WTC11 (cell line): ENCODE measurements around the gene KRTAP5-1. TPM values are rescaled to one million over a fixed set of nuclear protein-coding genes. Genes with fewer than 3 reads are reported as not detected.

Experiments used
- ATAC-seq: fragments of 200-7000 bp; cut with Tn5 transposase; 2 replicates; pipeline ENCODE4 v1.10.0; 2021; ENCODE audit warnings: mild to moderate bottlenecking, moderate library complexity
- CTCF ChIA-PET: fragments of 300-600 bp; sonication (Branson Sonifier 250); formaldehyde crosslinking; loops from one replicate; lab custom pipeline; 2021; ENCODE audit warnings: antibody characterized with exemption; lab: Charles Lee
- POLR2A ChIA-PET: fragments of 350-600 bp; sonication (Branson Sonifier 250); formaldehyde crosslinking; loops from one replicate; lab custom pipeline; 2021; ENCODE audit warnings: antibody characterized with exemption; lab: Charles Lee
- DNase-seq: peaks from one replicate; pipeline ENCODE4 v3.0.0; 2021; ENCODE audit warnings: low spot score
- H3K27ac Mint-ChIP-seq: 2 replicates; pipeline ENCODE4 v1.8.0; 2021; ENCODE audit warnings: mixed read lengths
- H3K27me3 Mint-ChIP-seq: 2 replicates; pipeline ENCODE4 v1.8.0; 2021; ENCODE audit warnings: low read depth, mild to moderate bottlenecking, moderate library complexity, mixed read lengths
- H3K36me3 Mint-ChIP-seq: 2 replicates; pipeline ENCODE4 v1.8.0; 2021; ENCODE audit warnings: mixed read lengths
- H3K4me1 Mint-ChIP-seq: 2 replicates; pipeline ENCODE4 v1.8.0; 2022; ENCODE audit warnings: mixed read lengths
- H3K4me3 Mint-ChIP-seq: 2 replicates; pipeline ENCODE4 v1.8.0; 2021; ENCODE audit warnings: mild to moderate bottlenecking, moderate library complexity, mixed read lengths
- H3K9me3 Mint-ChIP-seq: 2 replicates; pipeline ENCODE4 v1.8.0; 2021; ENCODE audit warnings: mixed read lengths
- ATF3 ChIP-seq: sonication (generic); formaldehyde crosslinking; conservative IDR thresholded peaks from 2 replicates; pipeline ENCODE4 v1.8.1; 2022; ENCODE audit warnings: mild to moderate bottlenecking, missing genetic modification reagents
- CTCF ChIP-seq: fragments of 200-600 bp; IDR thresholded peaks from 2 replicates; pipeline ENCODE4 v1.8.0; 2022; ENCODE audit warnings: antibody characterized with exemption
- E2F5 ChIP-seq: sonication (generic); formaldehyde crosslinking; IDR thresholded peaks from 2 replicates; pipeline ENCODE4 v1.8.1; 2022; ENCODE audit warnings: mild to moderate bottlenecking, moderate library complexity, missing genetic modification reagents
- ERG ChIP-seq: fragments of 250-450 bp; sonication (Bioruptor Pico); IDR thresholded peaks from 2 replicates; pipeline ENCODE4 v1.8.0; 2021; ENCODE audit warnings: mild to moderate bottlenecking
- HMGA2 ChIP-seq: fragments of 250-450 bp; sonication (Bioruptor Pico); IDR thresholded peaks from 2 replicates; pipeline ENCODE4 v1.4.0; 2021; ENCODE audit warnings: mild to moderate bottlenecking, moderate library complexity
- IRF2 ChIP-seq: sonication (generic); formaldehyde crosslinking; IDR thresholded peaks from 2 replicates; pipeline ENCODE4 v1.8.0; 2022; ENCODE audit warnings: low read depth, missing genetic modification reagents, borderline replicate concordance
- NFYB ChIP-seq: sonication (generic); formaldehyde crosslinking; conservative IDR thresholded peaks from 2 replicates; pipeline ENCODE4 v1.8.0; 2022; ENCODE audit warnings: low read depth, missing genetic modification reagents
- NR3C1 ChIP-seq: sonication (generic); formaldehyde crosslinking; conservative IDR thresholded peaks from 2 replicates; pipeline ENCODE4 v1.8.1; 2023; ENCODE audit warnings: low read depth, mild to moderate bottlenecking, missing genetic modification reagents
- OVOL2 ChIP-seq: fragments of 250-450 bp; sonication (Bioruptor Pico); IDR thresholded peaks from 2 replicates; pipeline ENCODE4 v1.9.0; 2021; ENCODE audit warnings: mild to moderate bottlenecking, borderline replicate concordance
- RELA ChIP-seq: sonication (generic); formaldehyde crosslinking; IDR thresholded peaks from 2 replicates; pipeline ENCODE4 v1.8.1; 2022; ENCODE audit warnings: missing genetic modification reagents, mild to moderate bottlenecking, borderline replicate concordance
- SP1 ChIP-seq: sonication (generic); formaldehyde crosslinking; conservative IDR thresholded peaks from 2 replicates; pipeline ENCODE4 v1.8.1; 2022; ENCODE audit warnings: missing genetic modification reagents
- TEAD1 ChIP-seq: sonication (generic); formaldehyde crosslinking; IDR thresholded peaks from 2 replicates; pipeline ENCODE4 v1.8.0; 2022; ENCODE audit warnings: mild to moderate bottlenecking, missing genetic modification reagents
- TEAD4 ChIP-seq: sonication (generic); formaldehyde crosslinking; IDR thresholded peaks from 2 replicates; pipeline ENCODE4 v1.8.0; 2022; ENCODE audit warnings: mild to moderate bottlenecking, missing genetic modification reagents
- USF2 ChIP-seq: sonication (generic); formaldehyde crosslinking; IDR thresholded peaks from 2 replicates; pipeline ENCODE4 v1.8.1; 2023; ENCODE audit warnings: mild to moderate bottlenecking, missing genetic modification reagents, moderate library complexity
- ZBTB21 ChIP-seq: sonication (generic); formaldehyde crosslinking; IDR thresholded peaks from 2 replicates; pipeline ENCODE4 v1.8.1; 2023; ENCODE audit warnings: mild to moderate bottlenecking, missing genetic modification reagents, borderline replicate concordance
- ZBTB43 ChIP-seq: sonication (generic); formaldehyde crosslinking; IDR thresholded peaks from 2 replicates; pipeline ENCODE4 v1.8.1; 2023; ENCODE audit warnings: mild to moderate bottlenecking, missing genetic modification reagents
- ZNF396 ChIP-seq: fragments of 250-450 bp; sonication (Bioruptor Pico); IDR thresholded peaks from 2 replicates; pipeline ENCODE4 v1.8.0; 2021; ENCODE audit warnings: mild to moderate bottlenecking, moderate library complexity, borderline replicate concordance
- ZNF423 ChIP-seq: fragments of 250-450 bp; sonication (Bioruptor Pico); IDR thresholded peaks from 2 replicates; pipeline ENCODE4 v2.1.2; 2022; ENCODE audit warnings: mild to moderate bottlenecking, moderate library complexity
- ZSCAN18 ChIP-seq: fragments of 250-450 bp; sonication (Bioruptor Pico); IDR thresholded peaks from 2 replicates; pipeline ENCODE4 v2.1.2; 2022; ENCODE audit warnings: mild to moderate bottlenecking, moderate library complexity
- total RNA-seq: library from RNA; stranded (reverse); gene quantifications from 3 replicates; pipeline ENCODE4 v1.2.3, GENCODE V29; 2021

Gene KRTAP5-1
- total RNA-seq, 1 experiment from 2014 or later: not detected

- POLR2A ChIA-PET: interaction anchor here (2.8 kb wide), 1 partner anchor 13 kb away, joined by 16 read pairs; no protein-coding TSS in a partner anchor
- H3K9me3 Mint-ChIP-seq: no peaks in the 10 kb centered on the region
- peaks cover 66% of the 10 kb centered on the region for H3K27me3 Mint-ChIP-seq
- ATAC-seq (peak; percentile 8), DNase-seq (peak; percentile 81)
- CTCF ChIA-PET: interaction anchor here (1.0 to 14.8 kb wide), 6 partner anchors 14 to 67 kb away, joined by 3 to 457 read pairs (median 39); partner anchors contain the start of gene KRTAP5-5
- H3K36me3 Mint-ChIP-seq: no peaks in the 10 kb centered on the region
- no peak within 1 kb of the TSS for H3K27ac Mint-ChIP-seq
- no peak for TF ChIP-seq ATF3 (CRISPR knock-in tag)
- TF ChIP-seq ZNF423 (CRISPR knock-in tag): no peak
- no peak for TF ChIP-seq ZBTB43 (CRISPR knock-in tag)
- TF ChIP-seq RELA (CRISPR knock-in tag): no peak
- peak; percentile 89; the same call in 1 of the 2 replicates for TF ChIP-seq ZBTB21 (CRISPR knock-in tag)
- TF ChIP-seq NFYB (CRISPR knock-in tag): peak; percentile 59
- no peak for TF ChIP-seq IRF2 (CRISPR knock-in tag)
- 0 out of 2 replicates have a peak, but pooled peaks have one; percentile 27 for TF ChIP-seq E2F5
- no peak for TF ChIP-seq SP1 (CRISPR knock-in tag)
- peak; percentile 31; the same call in 1 of the 2 replicates for TF ChIP-seq USF2 (CRISPR knock-in tag)
- peak within 1 kb of the TSS; percentile 36; the same call in 1 of the 2 replicates for H3K4me3 Mint-ChIP-seq
- peaks cover 13% of the 10 kb centered on the region for H3K4me1 Mint-ChIP-seq
Measured at GRCh38 chr11:1572197-1573076, 12.6 kb downstream of the KRTAP5-1 start, which contains the start of gene DUSP8. Gene DUSP8, minus strand, starts transcription at chr11:1572271. Its CDS starts 6,445 bp downstream, at chr11:1565826.

GRCh38 chr11:1571760-1572196 lies 13.3 kb downstream of the KRTAP5-1 start:
- H3K27ac Mint-ChIP-seq: no peak overlapping the region
- no peak for TF ChIP-seq HMGA2 (CRISPR knock-in tag)
- TF ChIP-seq NR3C1 (CRISPR knock-in tag): no peak
- no peak for TF ChIP-seq ERG
- no peak for TF ChIP-seq TEAD1 (CRISPR knock-in tag)
- TF ChIP-seq CTCF: no peak
- no peak for TF ChIP-seq OVOL2 (CRISPR knock-in tag)
- TF ChIP-seq ZNF396 (CRISPR knock-in tag): no peak
- TF ChIP-seq ZSCAN18 (CRISPR knock-in tag): no peak
- TF ChIP-seq TEAD4 (CRISPR knock-in tag): no peak
- peaks cover 61% of the 10 kb centered on the region for H3K27me3 Mint-ChIP-seq
- no peaks in the 10 kb centered on the region for H3K9me3 Mint-ChIP-seq
- ChIA-PET POLR2A (no interaction called here), CTCF (interaction anchor here (1.0 to 14.8 kb wide), 3 partner anchors 14 to 26 kb away, joined by 3 to 457 read pairs (median 57); no protein-coding TSS in a partner anchor)
- peaks cover 13% of the 10 kb centered on the region for H3K4me1 Mint-ChIP-seq
- no peaks in the 10 kb centered on the region for H3K36me3 Mint-ChIP-seq
- DNase-seq (no peak), ATAC-seq (no peak)
- H3K4me3 Mint-ChIP-seq: no peak overlapping the region
